ENCODE data around the gene DAAM1.

DAAM1 gene

DNA sequence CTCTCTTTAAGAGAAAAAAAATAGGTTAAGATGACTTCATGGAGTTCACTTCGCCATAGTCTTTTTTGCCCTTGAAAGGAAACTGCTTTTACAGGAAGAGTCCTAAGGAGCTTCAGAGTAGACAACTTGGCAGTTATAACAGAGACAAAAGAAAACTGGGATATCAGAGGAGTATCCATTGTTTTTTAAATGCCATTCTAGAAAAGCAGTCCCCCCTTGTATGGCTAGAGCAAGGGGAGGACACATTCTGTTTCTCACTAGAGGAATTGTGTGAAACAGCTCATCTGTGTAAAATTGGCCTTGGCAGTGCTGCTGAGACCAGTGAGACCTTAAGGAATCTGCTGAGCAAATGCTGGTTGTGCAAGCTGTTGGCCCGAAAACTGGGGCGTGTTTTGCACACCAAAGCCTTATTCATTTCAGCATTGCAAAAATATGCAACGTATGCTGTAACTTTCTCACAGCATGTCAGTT lies 148.7 kb downstream of the DAAM1 start:
- Histone ChIP-seq H3K4me2 (no peak overlapping the region), H3K4me1 (no peaks in the 10 kb centered on the region), H3K27me3 (no peaks in the 10 kb centered on the region), H3K4me3 (no peak overlapping the region), H3K36me3 (peaks cover 0 to 50% (median 17%) of the 10 kb centered on the region in 11 experiments; a peak in 13 of 22 replicates), H4K20me1 (no peaks in the 10 kb centered on the region), H3K9me3 (replicated peaks in 1 of 11) (no peaks in the 10 kb centered on the region), H3K9ac (no peak overlapping the region), H3K27ac (no peak overlapping the region)
- no peak for TF ChIP-seq Cebpa-rat (IDR thresholded peaks at IDR 0.05)

DNA sequence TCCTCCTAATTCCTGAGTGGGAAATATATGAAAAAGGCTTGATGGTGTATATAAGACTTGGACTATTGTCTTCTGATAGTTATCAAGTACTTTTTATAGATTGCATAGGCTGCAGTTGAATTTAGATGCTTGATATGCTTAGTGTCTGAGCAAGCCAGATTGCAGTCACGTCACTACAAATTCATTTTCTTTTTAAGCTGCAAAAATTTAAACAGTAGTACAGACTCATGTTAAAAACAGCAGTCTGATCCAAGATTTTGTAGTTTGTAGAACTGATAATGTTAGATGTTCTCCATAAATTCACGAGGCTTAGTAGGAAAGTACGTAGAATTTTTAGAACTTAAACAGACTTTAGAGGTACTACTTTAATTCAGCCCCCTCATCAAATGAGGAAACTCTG lies 150.3 kb downstream of the DAAM1 start:
- Histone ChIP-seq H3K4me2 (no peak overlapping the region), H4K20me1 (no peaks in the 10 kb centered on the region), H3K27ac (no peak overlapping the region), H3K36me3 (peaks cover 0 to 42% (median 7%) of the 10 kb centered on the region in 11 experiments; a peak in 8 of 22 replicates), H3K9me3 (replicated peaks in 1 of 11) (no peaks in the 10 kb centered on the region), H3K4me1 (peaks cover 0 to 5% (median 3%) of the 10 kb centered on the region in 10 experiments; a peak in 10 of 20 replicates), H3K4me3 (no peak overlapping the region), H3K27me3 (no peaks in the 10 kb centered on the region), H3K9ac (no peak overlapping the region)
- no peak for TF ChIP-seq Cebpa-rat (IDR thresholded peaks at IDR 0.05)

DNA sequence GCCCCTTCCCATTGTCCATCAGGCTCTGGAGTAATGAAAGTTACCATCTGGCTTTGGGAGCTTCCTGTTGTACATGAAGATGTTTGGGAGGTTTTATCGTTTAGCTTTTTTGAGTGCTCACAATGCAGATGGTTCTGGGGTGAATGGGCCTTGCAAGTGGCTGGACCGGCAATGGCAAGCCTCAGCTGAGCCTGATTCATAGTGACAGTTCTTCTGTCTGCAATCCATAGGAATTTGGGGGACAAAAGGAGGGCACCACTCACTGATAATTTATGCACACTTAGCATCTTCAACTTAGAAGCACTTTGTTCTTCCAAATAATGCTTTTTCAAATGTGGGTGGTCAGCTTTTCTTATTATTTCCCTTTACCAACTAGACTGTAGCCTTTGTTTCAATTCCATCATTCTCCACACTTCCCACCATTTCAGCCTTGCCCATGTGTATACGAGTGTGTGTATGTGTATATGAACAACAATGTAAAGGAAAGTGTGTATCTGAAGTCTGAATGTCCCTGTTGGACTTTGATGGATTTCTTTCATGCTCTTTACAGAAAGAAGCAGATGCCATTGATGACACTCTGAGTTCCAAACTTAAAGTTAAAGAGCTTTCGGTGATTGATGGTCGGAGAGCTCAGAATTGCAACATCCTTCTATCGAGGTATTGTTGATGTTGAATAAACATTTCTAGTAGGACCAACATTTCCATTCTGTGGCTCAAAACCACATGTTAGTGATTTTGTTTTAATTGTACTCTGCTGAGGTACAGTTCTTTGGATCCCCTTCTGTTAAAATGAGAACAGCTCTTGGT lies 151.3 kb downstream of the DAAM1 start:
- no peaks in the 10 kb centered on the region for H4K20me1 ChIP-seq
- H3K4me1 ChIP-seq, result peaks cover 0 to 8% (median 7%) of the 10 kb centered on the region in 10 experiments; a peak in 10 of 20 replicates
- H3K4me2 ChIP-seq, result no peak overlapping the region
- no peaks in the 10 kb centered on the region for H3K9me3 ChIP-seq (replicated peaks in 1 of 11)
- H3K36me3 ChIP-seq, result peaks cover 0 to 33% (median 7%) of the 10 kb centered on the region in 11 experiments; a peak in 8 of 22 replicates
- no peaks in the 10 kb centered on the region for H3K27me3 ChIP-seq
- no peak overlapping the region for H3K4me3 ChIP-seq
- H3K27ac ChIP-seq, result no peak overlapping the region
- no peak overlapping the region for H3K9ac ChIP-seq
- TF ChIP-seq Cebpa-rat (IDR thresholded peaks at IDR 0.05), result no peak

GRCh38 chr14:59341858-59342477 lies 153.5 kb downstream of the DAAM1 start:
- no peak for TF ChIP-seq Cebpa-rat (IDR thresholded peaks at IDR 0.05)
- Histone ChIP-seq H3K4me1 (peaks cover 0 to 8% (median 7%) of the 10 kb centered on the region in 10 experiments; a peak in 10 of 20 replicates), H3K9ac (no peak overlapping the region)

DNA sequence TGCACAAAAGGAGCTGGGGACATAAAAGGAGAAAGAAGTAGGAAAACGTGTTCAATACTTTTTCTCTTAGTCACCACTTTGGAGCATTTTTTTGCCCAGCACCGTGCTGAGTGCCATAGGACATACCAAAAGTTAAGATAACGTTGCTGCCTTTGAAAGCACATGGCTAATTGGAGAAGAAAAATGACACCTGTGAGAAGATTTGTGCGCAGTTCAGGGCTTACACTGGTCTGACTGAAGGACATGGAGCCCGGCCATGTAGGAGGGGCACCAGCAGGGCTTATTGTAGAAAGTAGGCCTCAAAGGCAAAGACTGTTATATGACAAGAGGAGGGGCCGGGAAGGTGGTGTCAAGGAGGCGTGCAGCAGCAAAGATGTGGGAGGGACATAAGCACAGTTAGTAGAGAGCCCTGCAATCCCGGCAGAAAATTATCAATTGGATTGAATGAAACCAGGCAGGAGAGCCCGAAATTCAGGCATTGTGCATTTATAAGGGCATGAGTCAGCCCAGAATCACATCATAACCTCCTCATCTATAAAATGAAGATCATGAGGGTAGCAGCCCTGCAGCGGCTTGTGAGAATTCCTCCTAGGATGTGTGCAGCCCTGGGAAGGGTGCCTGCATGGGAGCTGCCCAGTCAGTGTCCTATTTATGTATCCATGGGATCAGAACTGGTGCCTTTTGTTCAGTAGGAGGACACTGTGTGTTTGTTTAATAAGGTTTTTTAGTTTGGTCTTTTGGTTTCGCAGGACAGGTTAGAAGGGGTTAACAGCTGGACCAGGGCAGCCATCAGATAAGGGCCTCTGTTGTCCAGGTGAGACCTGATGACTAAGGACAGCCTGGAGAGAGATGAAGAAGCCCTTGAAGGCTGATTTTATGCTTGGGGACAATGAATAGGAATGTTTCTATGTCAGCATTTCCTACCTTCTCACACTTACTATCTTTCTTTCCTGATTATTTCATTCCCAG lies 154.3 kb downstream of the DAAM1 start:
- Histone ChIP-seq H3K36me3 (peaks cover 0 to 32% (median 12%) of the 10 kb centered on the region in 11 experiments; a peak in 10 of 22 replicates), H3K9ac (no peak overlapping the region), H4K20me1 (no peaks in the 10 kb centered on the region), H3K4me3 (no peak overlapping the region), H3K27me3 (no peaks in the 10 kb centered on the region), H3K4me1 (peaks cover 0 to 8% (median 7%) of the 10 kb centered on the region in 10 experiments; a peak in 10 of 20 replicates), H3K9me3 (replicated peaks in 1 of 11) (no peaks in the 10 kb centered on the region), H3K4me2 (peak overlapping the region in 1 of 11 experiments; percentile 22; a peak in 1 of 22 replicates), H3K27ac (no peak overlapping the region)
- no peak for TF ChIP-seq Cebpa-rat (IDR thresholded peaks at IDR 0.05)

More at GRCh38 chr14:59341858-59342477, 153.5 kb downstream of the DAAM1 start:
- no peaks in the 10 kb centered on the region for H3K27me3 ChIP-seq
- H3K4me3 ChIP-seq, result no peak overlapping the region
- peaks cover 0 to 31% (median 8%) of the 10 kb centered on the region in 11 experiments; a peak in 7 of 22 replicates for H3K36me3 ChIP-seq
- H3K9me3 ChIP-seq (replicated peaks in 1 of 11), result no peaks in the 10 kb centered on the region
- no peak overlapping the region for H3K4me2 ChIP-seq
- H4K20me1 ChIP-seq, result no peaks in the 10 kb centered on the region
- H3K27ac ChIP-seq, result no peak overlapping the region

DNA sequence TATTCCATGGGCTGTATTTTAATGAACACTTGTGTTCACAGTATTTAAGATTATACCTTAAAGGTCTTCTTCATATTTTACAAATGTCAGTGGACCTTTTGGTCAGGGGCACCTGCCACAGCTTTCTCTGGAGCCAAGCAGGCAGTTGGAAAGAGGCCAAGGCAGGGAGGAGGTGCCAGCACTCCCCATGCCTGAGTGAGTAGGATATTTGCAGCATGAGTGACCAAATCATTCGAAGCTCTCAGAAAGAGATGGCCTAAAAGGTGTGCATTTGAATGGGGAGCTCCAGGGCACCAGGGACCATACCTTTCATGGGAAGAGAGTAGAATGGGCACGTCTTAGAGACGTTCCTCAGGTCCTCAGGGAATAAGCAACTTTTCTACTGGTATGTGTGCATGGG lies 155.1 kb downstream of the DAAM1 start:
- no peaks in the 10 kb centered on the region for H3K9me3 ChIP-seq (replicated peaks in 1 of 11)
- H3K27me3 ChIP-seq, result no peaks in the 10 kb centered on the region
- H3K4me3 ChIP-seq, result no peak overlapping the region
- no peak overlapping the region for H3K9ac ChIP-seq
- H3K4me1 ChIP-seq, result peaks cover 0 to 8% (median 7%) of the 10 kb centered on the region in 10 experiments; a peak in 10 of 20 replicates
- TF ChIP-seq Cebpa-rat (IDR thresholded peaks at IDR 0.05), result no peak
- no peak overlapping the region for H3K27ac ChIP-seq
- H3K4me2 ChIP-seq, result peak overlapping the region in 6 of 11 experiments; percentile 20 to 50 (median 26); a peak in 10 of 22 replicates
- H3K36me3 ChIP-seq, result peaks cover 7 to 38% (median 19%) of the 10 kb centered on the region in 11 experiments; a peak in 12 of 22 replicates
- no peaks in the 10 kb centered on the region for H4K20me1 ChIP-seq

DNA sequence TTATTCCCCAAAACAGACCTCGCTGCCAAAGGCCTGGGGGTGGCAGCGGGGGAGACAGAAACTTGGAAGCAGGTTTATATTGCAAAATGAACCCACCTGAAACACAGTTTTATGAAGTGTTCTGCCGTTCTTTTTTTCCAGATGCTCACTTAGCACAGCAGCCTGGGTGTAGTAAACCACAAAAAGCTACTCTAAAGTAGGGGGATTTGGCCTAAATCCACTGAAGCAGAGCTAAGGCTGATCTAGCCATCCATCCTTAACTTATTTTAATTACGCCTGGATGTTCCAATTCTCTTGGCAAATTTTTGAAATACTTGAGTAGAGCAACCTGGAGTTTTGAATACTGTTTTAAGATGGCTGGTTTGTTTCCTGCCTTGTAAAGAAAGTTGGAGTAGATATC lies 155.5 kb downstream of the DAAM1 start:
- TF ChIP-seq Cebpa-rat (IDR thresholded peaks at IDR 0.05), result no peak
- no peaks in the 10 kb centered on the region for H3K27me3 ChIP-seq
- peaks cover 0 to 8% (median 7%) of the 10 kb centered on the region in 10 experiments; a peak in 10 of 20 replicates for H3K4me1 ChIP-seq
- no peaks in the 10 kb centered on the region for H4K20me1 ChIP-seq
- H3K4me3 ChIP-seq, result no peak overlapping the region
- H3K27ac ChIP-seq, result no peak overlapping the region
- H3K36me3 ChIP-seq, result peaks cover 8 to 38% (median 24%) of the 10 kb centered on the region in 11 experiments; a peak in 14 of 22 replicates
- H3K9me3 ChIP-seq (replicated peaks in 1 of 11), result no peaks in the 10 kb centered on the region
- peak overlapping the region in 6 of 11 experiments; percentile 20 to 50 (median 26); a peak in 11 of 22 replicates for H3K4me2 ChIP-seq
- H3K9ac ChIP-seq, result no peak overlapping the region

GRCh38 chr14:59344691-59345455 lies 156.4 kb downstream of the DAAM1 start:
- Histone ChIP-seq H3K4me2 (no peak overlapping the region), H3K9me3 (replicated peaks in 1 of 11) (no peaks in the 10 kb centered on the region), H3K27ac (no peak overlapping the region), H3K27me3 (no peaks in the 10 kb centered on the region), H3K4me3 (no peak overlapping the region), H4K20me1 (no peaks in the 10 kb centered on the region), H3K9ac (no peak overlapping the region), H3K36me3 (peaks cover 8 to 37% (median 24%) of the 10 kb centered on the region in 11 experiments; a peak in 14 of 22 replicates), H3K4me1 (peaks cover 0 to 8% (median 7%) of the 10 kb centered on the region in 10 experiments; a peak in 10 of 20 replicates)
- no peak for TF ChIP-seq Cebpa-rat (IDR thresholded peaks at IDR 0.05)
